NT2/D1 (cell line): ENCODE results near the gene MAJIN.

Experiments
- DNase-seq: peaks from one replicate; pipeline ENCODE4 v3.0.0-alpha.2; 2011; ENCODE audit warnings: low read depth, low spot score
- H3K27me3 ChIP-seq: 2 replicates; pipeline ENCODE4 v1.6.0; 2011; ENCODE audit warnings: mild to moderate bottlenecking; ENCODE audit not compliant: insufficient read length, insufficient read depth
- H3K36me3 ChIP-seq: 2 replicates; pipeline ENCODE4 v1.6.1; 2011; ENCODE audit warnings: mild to moderate bottlenecking, low read length, mixed read lengths; ENCODE audit not compliant: insufficient read depth, insufficient read length
- H3K4me1 ChIP-seq: 2 replicates; pipeline ENCODE4 v1.5.1; 2011; ENCODE audit not compliant: insufficient read depth, insufficient read length
- H3K4me3 ChIP-seq: 2 replicates; pipeline ENCODE4 v1.5.1; 2011; ENCODE audit warnings: low read depth; ENCODE audit not compliant: insufficient read length
- H3K9ac ChIP-seq: 2 replicates; pipeline ENCODE4 v1.6.0; 2011; ENCODE audit warnings: low read depth; ENCODE audit not compliant: insufficient read length
- H3K9me3 ChIP-seq: 2 replicates; pipeline ENCODE4 v1.5.1; 2011; ENCODE audit warnings: mild to moderate bottlenecking, low read length; ENCODE audit not compliant: insufficient read depth
- SUZ12 ChIP-seq: IDR thresholded peaks from 2 replicates; pipeline ENCODE4 v1.6.1; 2011; ENCODE audit not compliant: insufficient read length, insufficient read depth; ENCODE audit errors: extremely low read depth
- YY1 ChIP-seq: IDR thresholded peaks from 2 replicates; pipeline ENCODE4 v1.6.1; 2011; ENCODE audit not compliant: insufficient read length, insufficient read depth
- ZNF274 ChIP-seq: IDR thresholded peaks from 2 replicates; pipeline ENCODE4 v1.6.1; 2011; ENCODE audit warnings: mild to moderate bottlenecking, low read depth, low read length

The MAJIN gene

GRCh38 chr11:64936539-64936938 is 35.4 kb downstream of the MAJIN start:
- H3K4me1 ChIP-seq = peaks cover 26% of the 10 kb centered on the region
- no peak overlapping the region for H3K4me3 ChIP-seq
- TF ChIP-seq ZNF274 (no peak), SUZ12 (no peak), YY1 (no peak)
- DNase-seq = no peak
- no peaks in the 10 kb centered on the region for H3K27me3 ChIP-seq
- H3K9me3 ChIP-seq = no peaks in the 10 kb centered on the region
- peak overlapping the region; percentile 34 for H3K9ac ChIP-seq
- H3K36me3 ChIP-seq = peaks cover 11% of the 10 kb centered on the region

GRCh38 chr11:64935359-64936081 is 36.4 kb downstream of the MAJIN start, which contains the start of gene GPHA2:
Gene GPHA2, minus strand, starts transcription at chr11:64935893. Its CDS starts 433 bp downstream, at chr11:64935460.
- H3K4me1 ChIP-seq = peaks cover 26% of the 10 kb centered on the region
- peaks cover 18% of the 10 kb centered on the region for H3K36me3 ChIP-seq
- no peak within 1 kb of the TSS for H3K4me3 ChIP-seq
- no peaks in the 10 kb centered on the region for H3K27me3 ChIP-seq
- H3K9ac ChIP-seq = peak within 1 kb of the TSS; percentile 46
- TF ChIP-seq YY1 = no peak
- no peak for TF ChIP-seq SUZ12
- TF ChIP-seq ZNF274 = no peak
- no peaks in the 10 kb centered on the region for H3K9me3 ChIP-seq
- DNase-seq = peak; percentile 56

GRCh38 chr11:64934682-64935358 is 37.1 kb downstream of the MAJIN start:
- H3K4me1 ChIP-seq = peaks cover 26% of the 10 kb centered on the region
- peaks cover 23% of the 10 kb centered on the region for H3K36me3 ChIP-seq
- H3K4me3 ChIP-seq = no peak overlapping the region
- no peaks in the 10 kb centered on the region for H3K9me3 ChIP-seq
- no peaks in the 10 kb centered on the region for H3K27me3 ChIP-seq
- H3K9ac ChIP-seq = peak overlapping the region; percentile 46
- DNase-seq = no peak
- no peak for TF ChIP-seq ZNF274
- no peak for TF ChIP-seq SUZ12
- TF ChIP-seq YY1 = no peak

- Histone ChIP-seq H3K9ac (no peak overlapping the region), H3K36me3 (peaks cover 23% of the 10 kb centered on the region), H3K4me3 (no peak overlapping the region), H3K27me3 (no peaks in the 10 kb centered on the region), H3K4me1 (peaks cover 26% of the 10 kb centered on the region), H3K9me3 (no peaks in the 10 kb centered on the region)
- TF ChIP-seq SUZ12 (no peak), YY1 (no peak), ZNF274 (no peak)
- DNase-seq = no peak
These were observed 37.8 kb downstream of the MAJIN start for GRCh38 chr11:64933935-64934681.

- TF ChIP-seq ZNF274 = no peak
- no peak for TF ChIP-seq SUZ12
- no peak for TF ChIP-seq YY1
- Histone ChIP-seq H3K27me3 (no peaks in the 10 kb centered on the region), H3K9me3 (no peaks in the 10 kb centered on the region), H3K9ac (no peak overlapping the region), H3K36me3 (peaks cover 23% of the 10 kb centered on the region), H3K4me3 (no peak overlapping the region), H3K4me1 (peaks cover 26% of the 10 kb centered on the region)
- DNase-seq = no peak
These were observed 38.5 kb downstream of the MAJIN start for GRCh38 chr11:64933213-64933934.

GRCh38 chr11:64932324-64932723 is 39.6 kb downstream of the MAJIN start:
- TF ChIP-seq ZNF274 (no peak), SUZ12 (no peak), YY1 (no peak)
- Histone ChIP-seq H3K9me3 (no peaks in the 10 kb centered on the region), H3K4me1 (peaks cover 26% of the 10 kb centered on the region), H3K27me3 (no peaks in the 10 kb centered on the region), H3K36me3 (peaks cover 23% of the 10 kb centered on the region), H3K4me3 (no peak overlapping the region), H3K9ac (no peak overlapping the region)
- DNase-seq = no peak
